ENCODE measurements around the gene RERE.

Gene RERE

GRCh38 chr1:8376358-8376840 is 441.0 kb downstream of the RERE start:
- no CpG with 5 or more reads among the region's 4 CpGs for WGBS, 2 donors (ENCODE audit: extremely low coverage in 2 of 2, insufficient read length in 2 of 2, insufficient replicate concordance in 1 of 2)
- Histone ChIP-seq H2BK5ac (ENCODE audit: low read length) (no peak overlapping the region), H3K14ac (ENCODE audit: low read length) (no peak overlapping the region), H3K23ac (ENCODE audit: low read depth, low read length, poor library complexity) (no peak overlapping the region), H3K9me3 (replicated peaks in 1 of 2; ENCODE audit: control insufficient read depth in 2 of 2, insufficient read depth in 1 of 2, low read depth in 1 of 2, low read length in 2 of 2) (no peaks in the 10 kb centered on the region), H2BK12ac (ENCODE audit: low read length) (no peak overlapping the region), H2BK120ac (ENCODE audit: low read depth, low read length) (no peak overlapping the region), H2AFZ (ENCODE audit: low read length) (no peak overlapping the region), H4K91ac (ENCODE audit: low read depth, low read length, poor library complexity) (no peak overlapping the region), H2BK15ac (ENCODE audit: low read length) (no peak overlapping the region), H3K4me2 (ENCODE audit: insufficient read depth, low read length, poor library complexity, severe bottlenecking) (no peak overlapping the region), H4K8ac (ENCODE audit: low read depth, low read length) (no peak overlapping the region), H3K27me3 (ENCODE audit: control insufficient read depth in 3 of 3, insufficient read depth in 3 of 3, low read depth in 1 of 3, low read length in 3 of 3) (no peaks in the 10 kb centered on the region), H3K4ac (ENCODE audit: low read length) (no peak overlapping the region), H3K79me1 (ENCODE audit: low read depth, low read length) (peaks cover 7% of the 10 kb centered on the region), H3K4me1 (ENCODE audit: control insufficient read depth in 2 of 2, insufficient read depth in 1 of 2, low read depth in 1 of 2, low read length in 2 of 2) (peaks cover 25 to 36% of the 10 kb centered on the region in 2 donors), H3K9ac (ENCODE audit: low read depth, low read length, poor library complexity) (no peak overlapping the region), H3K27ac (replicated peaks; ENCODE audit: low read length) (no peak overlapping the region), H3K4me3 (ENCODE audit: low read length in 2 of 2) (no peak overlapping the region), H3K36me3 (replicated peaks in 1 of 2; ENCODE audit: control insufficient read depth in 2 of 2, insufficient read depth in 2 of 2, low read length in 2 of 2) (peaks cover 4 to 54% of the 10 kb centered on the region in 2 donors), H3K18ac (ENCODE audit: low read length) (no peak overlapping the region), H2AK5ac (ENCODE audit: low read depth, low read length) (no peak overlapping the region)
- DNase-seq (ENCODE audit: low spot score), result no peak

- no CpG with 5 or more reads among the region's 2 CpGs for WGBS, 2 donors (ENCODE audit: extremely low coverage in 2 of 2, insufficient read length in 2 of 2, insufficient replicate concordance in 1 of 2)
- no peaks in the 10 kb centered on the region for H3K27me3 ChIP-seq (ENCODE audit: control insufficient read depth in 3 of 3, insufficient read depth in 3 of 3, low read depth in 1 of 3, low read length in 3 of 3)
- no peak overlapping the region for H3K9ac ChIP-seq (ENCODE audit: low read depth, low read length, poor library complexity)
- H3K9me3 ChIP-seq (replicated peaks in 1 of 2; ENCODE audit: control insufficient read depth in 2 of 2, insufficient read depth in 1 of 2, low read depth in 1 of 2, low read length in 2 of 2), result no peaks in the 10 kb centered on the region
- H3K79me1 ChIP-seq (ENCODE audit: low read depth, low read length), result peaks cover 8% of the 10 kb centered on the region
- no peak overlapping the region for H2BK15ac ChIP-seq (ENCODE audit: low read length)
- H3K4ac ChIP-seq (ENCODE audit: low read length), result no peak overlapping the region
- no peak overlapping the region for H2AFZ ChIP-seq (ENCODE audit: low read length)
- H4K91ac ChIP-seq (ENCODE audit: low read depth, low read length, poor library complexity), result no peak overlapping the region
- no peak overlapping the region for H4K8ac ChIP-seq (ENCODE audit: low read depth, low read length)
- H3K18ac ChIP-seq (ENCODE audit: low read length), result no peak overlapping the region
- DNase-seq (ENCODE audit: low spot score), result no peak
- no peak overlapping the region for H3K23ac ChIP-seq (ENCODE audit: low read depth, low read length, poor library complexity)
- H2BK5ac ChIP-seq (ENCODE audit: low read length), result no peak overlapping the region
- no peak overlapping the region for H3K27ac ChIP-seq (replicated peaks; ENCODE audit: low read length)
- H3K4me1 ChIP-seq (ENCODE audit: control insufficient read depth in 2 of 2, insufficient read depth in 1 of 2, low read depth in 1 of 2, low read length in 2 of 2), result peaks cover 39 to 44% of the 10 kb centered on the region in 2 donors
- H3K4me2 ChIP-seq (ENCODE audit: insufficient read depth, low read length, poor library complexity, severe bottlenecking), result no peak overlapping the region
- H3K4me3 ChIP-seq (ENCODE audit: low read length in 2 of 2), result no peak overlapping the region
- H2BK120ac ChIP-seq (ENCODE audit: low read depth, low read length), result no peak overlapping the region
- no peak overlapping the region for H2BK12ac ChIP-seq (ENCODE audit: low read length)
- no peak overlapping the region for H3K14ac ChIP-seq (ENCODE audit: low read length)
- H2AK5ac ChIP-seq (ENCODE audit: low read depth, low read length), result no peak overlapping the region
- H3K36me3 ChIP-seq (replicated peaks in 1 of 2; ENCODE audit: control insufficient read depth in 2 of 2, insufficient read depth in 2 of 2, low read length in 2 of 2), result peaks cover 0 to 46% of the 10 kb centered on the region in 2 donors
Observed at GRCh38 chr1:8374812-8375211, 442.6 kb downstream of the RERE start.

- no peak for DNase-seq (ENCODE audit: low spot score)
- H3K36me3 ChIP-seq (replicated peaks in 1 of 2; ENCODE audit: control insufficient read depth in 2 of 2, insufficient read depth in 2 of 2, low read length in 2 of 2), result peaks cover 0 to 41% of the 10 kb centered on the region in 2 donors
- H2AFZ ChIP-seq (ENCODE audit: low read length), result no peak overlapping the region
Observed at GRCh38 chr1:8374356-8374755, 443.1 kb downstream of the RERE start.

GRCh38 chr1:8373581-8374241 is 443.7 kb downstream of the RERE start:
- Histone ChIP-seq H4K8ac (ENCODE audit: low read depth, low read length) (no peak overlapping the region), H3K14ac (ENCODE audit: low read length) (no peak overlapping the region)

More at GRCh38 chr1:8374356-8374755, 443.1 kb downstream of the RERE start:
- no peak overlapping the region for H2BK12ac ChIP-seq (ENCODE audit: low read length)
- peaks cover 39 to 46% of the 10 kb centered on the region in 2 donors for H3K4me1 ChIP-seq (ENCODE audit: control insufficient read depth in 2 of 2, insufficient read depth in 1 of 2, low read depth in 1 of 2, low read length in 2 of 2)
- no peak overlapping the region for H2BK120ac ChIP-seq (ENCODE audit: low read depth, low read length)
- H3K27me3 ChIP-seq (ENCODE audit: control insufficient read depth in 3 of 3, insufficient read depth in 3 of 3, low read depth in 1 of 3, low read length in 3 of 3), result no peaks in the 10 kb centered on the region
- no peak overlapping the region for H2AK5ac ChIP-seq (ENCODE audit: low read depth, low read length)
- no peak overlapping the region for H3K9ac ChIP-seq (ENCODE audit: low read depth, low read length, poor library complexity)
- H3K4me3 ChIP-seq (ENCODE audit: low read length in 2 of 2), result no peak overlapping the region
- H3K23ac ChIP-seq (ENCODE audit: low read depth, low read length, poor library complexity), result no peak overlapping the region
- no peak overlapping the region for H3K4ac ChIP-seq (ENCODE audit: low read length)
- peak overlapping the region; percentile 27 for H3K27ac ChIP-seq (replicated peaks; ENCODE audit: low read length)
- no peak overlapping the region for H2BK5ac ChIP-seq (ENCODE audit: low read length)
- H3K9me3 ChIP-seq (replicated peaks in 1 of 2; ENCODE audit: control insufficient read depth in 2 of 2, insufficient read depth in 1 of 2, low read depth in 1 of 2, low read length in 2 of 2), result no peaks in the 10 kb centered on the region
- no peak overlapping the region for H2BK15ac ChIP-seq (ENCODE audit: low read length)
- H4K91ac ChIP-seq (ENCODE audit: low read depth, low read length, poor library complexity), result no peak overlapping the region
- H3K4me2 ChIP-seq (ENCODE audit: insufficient read depth, low read length, poor library complexity, severe bottlenecking), result no peak overlapping the region
- H3K79me1 ChIP-seq (ENCODE audit: low read depth, low read length), result peaks cover 6% of the 10 kb centered on the region
- no CpG with 5 or more reads among the region's 5 CpGs for WGBS, 2 donors (ENCODE audit: extremely low coverage in 2 of 2, insufficient read length in 2 of 2, insufficient replicate concordance in 1 of 2)
- H3K14ac ChIP-seq (ENCODE audit: low read length), result no peak overlapping the region
- no peak overlapping the region for H3K18ac ChIP-seq (ENCODE audit: low read length)
- no peak overlapping the region for H4K8ac ChIP-seq (ENCODE audit: low read depth, low read length)

More at GRCh38 chr1:8373581-8374241, 443.7 kb downstream of the RERE start:
- Histone ChIP-seq H3K9ac (ENCODE audit: low read depth, low read length, poor library complexity) (no peak overlapping the region), H3K27ac (replicated peaks; ENCODE audit: low read length) (peak overlapping the region; percentile 57), H3K36me3 (replicated peaks in 1 of 2; ENCODE audit: control insufficient read depth in 2 of 2, insufficient read depth in 2 of 2, low read length in 2 of 2) (peaks cover 0 to 36% of the 10 kb centered on the region in 2 donors), H2BK15ac (ENCODE audit: low read length) (no peak overlapping the region), H3K4me2 (ENCODE audit: insufficient read depth, low read length, poor library complexity, severe bottlenecking) (peak overlapping the region; percentile 30), H3K9me3 (replicated peaks in 1 of 2; ENCODE audit: control insufficient read depth in 2 of 2, insufficient read depth in 1 of 2, low read depth in 1 of 2, low read length in 2 of 2) (no peaks in the 10 kb centered on the region), H2AFZ (ENCODE audit: low read length) (no peak overlapping the region), H3K4me1 (ENCODE audit: control insufficient read depth in 2 of 2, insufficient read depth in 1 of 2, low read depth in 1 of 2, low read length in 2 of 2) (peaks cover 39 to 44% of the 10 kb centered on the region in 2 donors), H3K18ac (ENCODE audit: low read length) (no peak overlapping the region), H3K23ac (ENCODE audit: low read depth, low read length, poor library complexity) (no peak overlapping the region), H2AK5ac (ENCODE audit: low read depth, low read length) (no peak overlapping the region), H2BK12ac (ENCODE audit: low read length) (no peak overlapping the region), H3K4ac (ENCODE audit: low read length) (no peak overlapping the region), H2BK5ac (ENCODE audit: low read length) (no peak overlapping the region), H2BK120ac (ENCODE audit: low read depth, low read length) (no peak overlapping the region), H3K27me3 (ENCODE audit: control insufficient read depth in 3 of 3, insufficient read depth in 3 of 3, low read depth in 1 of 3, low read length in 3 of 3) (no peaks in the 10 kb centered on the region), H3K4me3 (ENCODE audit: low read length in 2 of 2) (no peak overlapping the region), H3K79me1 (ENCODE audit: low read depth, low read length) (peaks cover 5% of the 10 kb centered on the region), H4K91ac (ENCODE audit: low read depth, low read length, poor library complexity) (no peak overlapping the region)
- DNase-seq (ENCODE audit: low spot score), result peak; percentile 42
- WGBS, 2 donors (ENCODE audit: extremely low coverage in 2 of 2, insufficient read length in 2 of 2, insufficient replicate concordance in 1 of 2), result no CpG with 5 or more reads among the region's 19 CpGs

Data from neuronal stem cell (in vitro differentiated cells).